Measurements from ENCODE around the gene C3orf22.
"Not testable (repeated sequence)": the region's sequence is repeated elsewhere in the genome, so short reads cannot be mapped to it uniquely, and the experiment has no call there.

C3orf22 gene

GRCh38 chr3:126558336-126559071, at the start of gene C3orf22:
Gene C3orf22 (minus strand): TSS chr3:126558932. CDS start chr3:126553390, 5,542 bp downstream.
- Histone ChIP-seq H3K36me3 (ENCODE audit: control insufficient read depth, insufficient read depth, low read length) (no peaks in the 10 kb centered on the region), H3K9me3 (ENCODE audit: control insufficient read depth, insufficient read depth, low read length) (no peaks in the 10 kb centered on the region), H3K27me3 (ENCODE audit: control insufficient read depth, insufficient read depth, low read length) (no peaks in the 10 kb centered on the region), H3K27ac (ENCODE audit: low read depth, low read length) (no peak within 1 kb of the TSS), H3K9ac (ENCODE audit: low read depth, low read length) (no peak within 1 kb of the TSS), H3K4me1 (ENCODE audit: control insufficient read depth, insufficient read depth, low read length) (no peaks in the 10 kb centered on the region), H3K4me3 (ENCODE audit: low read depth, low read length) (no peak within 1 kb of the TSS)

- Histone ChIP-seq H3K27ac (ENCODE audit: low read depth, low read length) (no peak overlapping the region), H3K4me1 (ENCODE audit: control insufficient read depth, insufficient read depth, low read length) (no peaks in the 10 kb centered on the region), H3K9ac (ENCODE audit: low read depth, low read length) (no peak overlapping the region), H3K27me3 (ENCODE audit: control insufficient read depth, insufficient read depth, low read length) (no peaks in the 10 kb centered on the region), H3K36me3 (ENCODE audit: control insufficient read depth, insufficient read depth, low read length) (no peaks in the 10 kb centered on the region), H3K9me3 (ENCODE audit: control insufficient read depth, insufficient read depth, low read length) (no peaks in the 10 kb centered on the region), H3K4me3 (ENCODE audit: low read depth, low read length) (no peak overlapping the region)
Measured at GRCh38 chr3:126607214-126607908, 48.6 kb upstream of the C3orf22 start.

GRCh38 chr3:126606001-126606400, 47.3 kb upstream of the C3orf22 start:
- Histone ChIP-seq H3K36me3 (ENCODE audit: control insufficient read depth, insufficient read depth, low read length) (no peaks in the 10 kb centered on the region), H3K9me3 (ENCODE audit: control insufficient read depth, insufficient read depth, low read length) (no peaks in the 10 kb centered on the region), H3K27me3 (ENCODE audit: control insufficient read depth, insufficient read depth, low read length) (no peaks in the 10 kb centered on the region), H3K4me3 (ENCODE audit: low read depth, low read length) (no peak overlapping the region), H3K4me1 (ENCODE audit: control insufficient read depth, insufficient read depth, low read length) (no peaks in the 10 kb centered on the region), H3K27ac (ENCODE audit: low read depth, low read length) (no peak overlapping the region), H3K9ac (ENCODE audit: low read depth, low read length) (no peak overlapping the region)

GRCh38 chr3:126604691-126605090, 46.0 kb upstream of the C3orf22 start:
- H3K4me3 ChIP-seq (ENCODE audit: low read depth, low read length), result no peak overlapping the region
- no peak overlapping the region for H3K9ac ChIP-seq (ENCODE audit: low read depth, low read length)
- H3K27me3 ChIP-seq (ENCODE audit: control insufficient read depth, insufficient read depth, low read length), result no peaks in the 10 kb centered on the region
- H3K4me1 ChIP-seq (ENCODE audit: control insufficient read depth, insufficient read depth, low read length), result no peaks in the 10 kb centered on the region
- H3K27ac ChIP-seq (ENCODE audit: low read depth, low read length), result no peak overlapping the region
- no peaks in the 10 kb centered on the region for H3K36me3 ChIP-seq (ENCODE audit: control insufficient read depth, insufficient read depth, low read length)
- no peaks in the 10 kb centered on the region for H3K9me3 ChIP-seq (ENCODE audit: control insufficient read depth, insufficient read depth, low read length)

- H3K4me1 ChIP-seq (ENCODE audit: control insufficient read depth, insufficient read depth, low read length), result no peaks in the 10 kb centered on the region
- no peaks in the 10 kb centered on the region for H3K27me3 ChIP-seq (ENCODE audit: control insufficient read depth, insufficient read depth, low read length)
- no peak overlapping the region for H3K27ac ChIP-seq (ENCODE audit: low read depth, low read length)
- H3K9ac ChIP-seq (ENCODE audit: low read depth, low read length), result no peak overlapping the region
- H3K36me3 ChIP-seq (ENCODE audit: control insufficient read depth, insufficient read depth, low read length), result no peaks in the 10 kb centered on the region
- no peak overlapping the region for H3K4me3 ChIP-seq (ENCODE audit: low read depth, low read length)
- H3K9me3 ChIP-seq (ENCODE audit: control insufficient read depth, insufficient read depth, low read length), result no peaks in the 10 kb centered on the region; the same call in 1 of the 2 replicates
Measured at GRCh38 chr3:126599101-126599500, 40.4 kb upstream of the C3orf22 start.

GRCh38 chr3:126595479-126595878, 36.7 kb upstream of the C3orf22 start:
- H3K36me3 ChIP-seq (ENCODE audit: control insufficient read depth, insufficient read depth, low read length); H3K9ac ChIP-seq (ENCODE audit: low read depth, low read length); H3K4me3 ChIP-seq (ENCODE audit: low read depth, low read length); H3K4me1 ChIP-seq (ENCODE audit: control insufficient read depth, insufficient read depth, low read length); H3K27ac ChIP-seq (ENCODE audit: low read depth, low read length); H3K27me3 ChIP-seq (ENCODE audit: control insufficient read depth, insufficient read depth, low read length); H3K9me3 ChIP-seq (ENCODE audit: control insufficient read depth, insufficient read depth, low read length): not testable (repeated sequence)

- H3K9me3 ChIP-seq (ENCODE audit: control insufficient read depth, insufficient read depth, low read length); H3K9ac ChIP-seq (ENCODE audit: low read depth, low read length); H3K27ac ChIP-seq (ENCODE audit: low read depth, low read length); H3K4me3 ChIP-seq (ENCODE audit: low read depth, low read length); H3K27me3 ChIP-seq (ENCODE audit: control insufficient read depth, insufficient read depth, low read length); H3K4me1 ChIP-seq (ENCODE audit: control insufficient read depth, insufficient read depth, low read length); H3K36me3 ChIP-seq (ENCODE audit: control insufficient read depth, insufficient read depth, low read length): not testable (repeated sequence)
Measured at GRCh38 chr3:126591515-126591914, 32.8 kb upstream of the C3orf22 start.

GRCh38 chr3:126582311-126582710, 23.6 kb upstream of the C3orf22 start:
- Histone ChIP-seq H3K36me3 (ENCODE audit: control insufficient read depth, insufficient read depth, low read length) (no peaks in the 10 kb centered on the region), H3K9ac (ENCODE audit: low read depth, low read length) (no peak overlapping the region), H3K4me3 (ENCODE audit: low read depth, low read length) (no peak overlapping the region), H3K4me1 (ENCODE audit: control insufficient read depth, insufficient read depth, low read length) (no peaks in the 10 kb centered on the region), H3K27ac (ENCODE audit: low read depth, low read length) (no peak overlapping the region), H3K9me3 (ENCODE audit: control insufficient read depth, insufficient read depth, low read length) (no peaks in the 10 kb centered on the region), H3K27me3 (ENCODE audit: control insufficient read depth, insufficient read depth, low read length) (no peaks in the 10 kb centered on the region)

- H3K36me3 ChIP-seq (ENCODE audit: control insufficient read depth, insufficient read depth, low read length), result no peaks in the 10 kb centered on the region
- no peak overlapping the region for H3K4me3 ChIP-seq (ENCODE audit: low read depth, low read length)
Measured at GRCh38 chr3:126581569-126581968, 22.8 kb upstream of the C3orf22 start.

GRCh38 chr3:126580746-126581145, 22.0 kb upstream of the C3orf22 start:
- Histone ChIP-seq H3K4me3 (ENCODE audit: low read depth, low read length) (no peak overlapping the region), H3K4me1 (ENCODE audit: control insufficient read depth, insufficient read depth, low read length) (no peaks in the 10 kb centered on the region), H3K27ac (ENCODE audit: low read depth, low read length) (no peak overlapping the region), H3K9me3 (ENCODE audit: control insufficient read depth, insufficient read depth, low read length) (no peaks in the 10 kb centered on the region), H3K36me3 (ENCODE audit: control insufficient read depth, insufficient read depth, low read length) (no peaks in the 10 kb centered on the region), H3K27me3 (ENCODE audit: control insufficient read depth, insufficient read depth, low read length) (no peaks in the 10 kb centered on the region), H3K9ac (ENCODE audit: low read depth, low read length) (no peak overlapping the region)

More at GRCh38 chr3:126581569-126581968, 22.8 kb upstream of the C3orf22 start:
- Histone ChIP-seq H3K9me3 (ENCODE audit: control insufficient read depth, insufficient read depth, low read length) (no peaks in the 10 kb centered on the region), H3K9ac (ENCODE audit: low read depth, low read length) (no peak overlapping the region), H3K4me1 (ENCODE audit: control insufficient read depth, insufficient read depth, low read length) (no peaks in the 10 kb centered on the region), H3K27me3 (ENCODE audit: control insufficient read depth, insufficient read depth, low read length) (no peaks in the 10 kb centered on the region), H3K27ac (ENCODE audit: low read depth, low read length) (no peak overlapping the region)

- Histone ChIP-seq H3K27me3 (ENCODE audit: control insufficient read depth, insufficient read depth, low read length) (no peaks in the 10 kb centered on the region), H3K27ac (ENCODE audit: low read depth, low read length) (no peak overlapping the region), H3K9ac (ENCODE audit: low read depth, low read length) (no peak overlapping the region), H3K36me3 (ENCODE audit: control insufficient read depth, insufficient read depth, low read length) (no peaks in the 10 kb centered on the region), H3K9me3 (ENCODE audit: control insufficient read depth, insufficient read depth, low read length) (no peaks in the 10 kb centered on the region), H3K4me1 (ENCODE audit: control insufficient read depth, insufficient read depth, low read length) (no peaks in the 10 kb centered on the region), H3K4me3 (ENCODE audit: low read depth, low read length) (no peak overlapping the region)
Measured at GRCh38 chr3:126578702-126579101, 20.0 kb upstream of the C3orf22 start.
